Epithelial cell of proximal tubule (primary cell): ENCODE results near the gene ATP11C. TPM values are rescaled to one million over a fixed set of nuclear protein-coding genes. Genes with fewer than 3 reads are reported as not detected.
"Not testable (repeated sequence)": the region's sequence is repeated elsewhere in the genome, so short reads cannot be mapped to it uniquely, and the experiment has no call there.

Source experiments
- DNase-seq: peaks from one replicate; pipeline ENCODE4 v3.0.0-alpha.2; 2011; ENCODE audit warnings: low read depth
- H3K4me3 ChIP-seq: 2 replicates; pipeline ENCODE4 v1.5.1; 2011; ENCODE audit warnings: low read depth, mild to moderate bottlenecking, low read length
- total RNA-seq: library from RNA; depleted of rRNA; stranded (reverse); fragments of >200 nt; gene quantifications from 2 replicates; pipeline ENCODE4 v1.2.3, GENCODE V29; 2015
- TF ChIP-seq, protein P1 (sequence below): conservative IDR thresholded peaks from 2 replicates; pipeline ENCODE4 v1.5.1; 2012; ENCODE audit warnings: low read depth, mild to moderate bottlenecking, low read length

Gene ATP11C
- total RNA-seq, 1 donor from 2014 or later = 19.4 TPM

DNA sequence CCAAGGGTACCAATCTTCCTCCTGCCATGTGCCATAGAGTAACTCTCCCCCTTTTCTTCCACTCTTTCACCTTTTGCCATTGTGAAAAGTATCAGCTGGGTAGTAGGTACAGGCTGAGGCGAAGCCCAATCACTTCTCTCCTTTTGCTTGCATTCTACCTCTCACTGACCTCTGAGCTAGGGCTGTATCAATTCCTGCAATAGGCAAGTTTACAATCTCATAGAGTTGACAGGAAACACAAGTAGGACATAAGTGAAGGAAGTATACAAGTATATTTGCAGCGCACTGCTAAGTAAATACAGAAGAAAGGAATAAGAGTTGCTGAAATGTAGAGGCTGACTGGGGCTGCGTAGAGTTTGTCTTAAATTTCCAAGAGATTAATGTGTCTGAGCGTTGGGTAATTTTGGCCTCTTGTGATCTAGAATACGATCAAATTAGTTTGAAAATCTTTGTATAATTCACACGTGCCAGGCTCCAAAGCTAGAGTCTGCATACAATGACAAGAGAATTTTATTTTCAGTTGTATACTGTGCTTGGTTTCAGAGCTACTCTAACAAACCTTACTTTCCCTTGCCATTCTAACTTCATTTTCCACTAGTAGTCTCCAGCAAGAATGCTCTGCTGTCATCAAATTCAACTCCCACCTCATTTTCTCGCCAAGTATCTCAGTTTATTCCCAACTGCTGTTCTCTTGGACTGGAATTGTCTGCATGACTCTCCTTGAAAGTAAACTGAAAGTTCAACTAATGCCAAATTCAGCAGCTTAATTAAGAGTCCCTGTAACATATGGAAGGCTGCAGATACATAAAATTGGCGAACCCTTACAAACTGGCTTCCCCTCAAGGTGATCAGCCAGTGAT lies 90.3 kb downstream of the ATP11C start:
- no peak for DNase-seq
- TF ChIP-seq, protein P1, sequence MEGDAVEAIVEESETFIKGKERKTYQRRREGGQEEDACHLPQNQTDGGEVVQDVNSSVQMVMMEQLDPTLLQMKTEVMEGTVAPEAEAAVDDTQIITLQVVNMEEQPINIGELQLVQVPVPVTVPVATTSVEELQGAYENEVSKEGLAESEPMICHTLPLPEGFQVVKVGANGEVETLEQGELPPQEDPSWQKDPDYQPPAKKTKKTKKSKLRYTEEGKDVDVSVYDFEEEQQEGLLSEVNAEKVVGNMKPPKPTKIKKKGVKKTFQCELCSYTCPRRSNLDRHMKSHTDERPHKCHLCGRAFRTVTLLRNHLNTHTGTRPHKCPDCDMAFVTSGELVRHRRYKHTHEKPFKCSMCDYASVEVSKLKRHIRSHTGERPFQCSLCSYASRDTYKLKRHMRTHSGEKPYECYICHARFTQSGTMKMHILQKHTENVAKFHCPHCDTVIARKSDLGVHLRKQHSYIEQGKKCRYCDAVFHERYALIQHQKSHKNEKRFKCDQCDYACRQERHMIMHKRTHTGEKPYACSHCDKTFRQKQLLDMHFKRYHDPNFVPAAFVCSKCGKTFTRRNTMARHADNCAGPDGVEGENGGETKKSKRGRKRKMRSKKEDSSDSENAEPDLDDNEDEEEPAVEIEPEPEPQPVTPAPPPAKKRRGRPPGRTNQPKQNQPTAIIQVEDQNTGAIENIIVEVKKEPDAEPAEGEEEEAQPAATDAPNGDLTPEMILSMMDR = no peak
- no peak overlapping the region for H3K4me3 ChIP-seq

DNA sequence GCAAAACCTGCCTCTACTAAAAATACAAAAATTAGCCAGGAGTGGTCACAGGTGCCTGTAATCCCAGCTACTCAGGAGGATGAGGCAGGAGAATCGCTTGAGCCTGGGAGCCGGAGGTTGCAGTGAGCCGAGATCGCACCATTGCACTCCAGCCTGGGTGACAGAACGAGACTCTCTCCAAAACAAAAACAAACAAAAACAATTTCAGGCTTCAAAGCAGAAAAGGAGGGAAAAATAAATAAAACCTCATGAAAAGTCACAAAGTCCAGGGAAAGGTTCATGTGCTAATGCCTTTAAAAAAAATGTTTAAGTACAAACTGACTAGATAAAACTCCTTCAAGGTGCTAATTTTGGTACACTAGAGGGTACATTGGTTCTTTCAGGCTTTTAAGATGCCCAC lies 96.5 kb downstream of the ATP11C start:
- H3K4me3 ChIP-seq, DNase-seq: not testable (repeated sequence)

DNA sequence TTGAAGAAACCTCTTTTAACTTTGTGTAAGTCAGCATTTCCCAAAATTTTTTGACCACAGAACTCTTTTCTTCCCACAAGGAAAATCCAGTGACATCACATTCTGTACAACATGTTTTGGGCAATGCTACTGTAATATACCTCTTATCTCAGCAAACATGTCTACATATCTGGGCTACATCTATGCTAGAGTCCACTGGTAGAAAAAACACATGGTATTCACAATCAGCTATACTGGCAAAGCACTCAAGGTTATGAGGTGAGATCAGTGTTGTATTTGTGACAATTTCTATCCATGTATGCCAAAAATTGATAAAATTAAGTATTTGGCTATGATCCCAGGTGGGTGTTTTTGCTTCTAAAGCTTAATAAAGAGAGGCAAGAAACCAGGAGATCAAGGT lies 98.0 kb downstream of the ATP11C start:
- TF ChIP-seq, protein P1 = no peak
- DNase-seq = no peak
- H3K4me3 ChIP-seq = no peak overlapping the region

DNA sequence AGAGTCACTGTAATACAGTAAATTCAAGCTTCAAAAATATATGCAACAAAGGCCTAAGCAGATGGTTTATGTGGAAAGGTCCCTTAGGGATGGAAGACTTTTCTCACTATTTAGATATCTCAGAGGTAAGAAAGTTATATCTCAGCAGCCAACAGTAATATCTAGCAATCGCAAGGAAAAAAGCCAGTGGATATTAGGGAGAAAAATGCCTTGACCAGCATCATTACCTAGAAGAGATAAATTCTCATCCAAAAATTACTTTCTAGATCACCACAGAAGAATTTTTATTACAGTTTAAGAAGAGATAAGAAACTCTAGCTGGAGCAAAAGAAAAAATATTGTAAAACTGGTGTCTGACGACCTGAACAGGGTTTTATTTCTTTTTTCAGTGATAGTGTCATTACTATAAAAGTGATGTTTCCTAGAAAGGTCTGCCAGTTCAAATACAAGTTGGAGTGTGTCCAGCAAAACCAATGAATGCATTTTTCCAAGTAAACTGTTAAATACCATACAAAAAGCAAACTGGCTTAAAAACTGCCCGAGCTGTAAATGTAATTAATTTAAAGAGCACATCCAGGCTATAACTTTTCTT lies 100.0 kb downstream of the ATP11C start:
- DNase-seq = no peak
- no peak overlapping the region for H3K4me3 ChIP-seq
- TF ChIP-seq, protein P1 = no peak

DNA sequence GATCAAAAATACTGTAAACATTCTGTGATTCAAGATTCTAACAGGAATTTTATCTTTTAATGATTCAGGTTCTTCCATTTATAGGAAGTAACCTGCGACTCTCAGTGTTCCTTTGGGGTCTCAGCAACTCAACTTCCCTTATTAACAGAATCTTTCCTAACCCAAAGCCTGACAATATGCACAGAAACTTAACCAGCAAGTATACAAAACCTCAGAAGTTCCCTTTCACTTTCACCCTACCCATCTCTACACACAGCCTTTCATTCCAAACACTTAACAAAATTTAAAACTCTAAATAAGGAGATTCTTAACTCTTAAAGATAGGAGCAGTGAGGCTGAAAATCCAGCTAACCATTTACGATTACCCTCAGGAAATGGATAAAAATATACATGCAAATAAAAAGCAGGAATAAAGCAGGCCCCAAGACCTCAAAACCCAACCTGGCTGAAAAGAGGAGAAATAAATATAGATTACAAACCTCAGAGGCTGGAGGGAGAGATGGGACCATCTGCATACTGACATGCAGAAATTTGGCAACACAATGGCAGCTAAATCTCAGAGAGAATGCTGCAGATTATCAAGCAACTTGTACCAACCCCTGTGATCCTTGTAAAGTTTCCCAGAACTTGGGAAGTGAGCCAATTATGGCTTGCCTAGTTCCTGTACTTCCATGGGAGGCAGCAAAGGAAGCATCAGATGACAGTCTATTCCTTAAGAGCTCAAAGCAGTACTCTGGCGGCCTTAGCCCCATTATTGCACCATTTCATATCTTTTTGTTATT lies 101.0 kb downstream of the ATP11C start:
- peak overlapping the region; percentile 26 for H3K4me3 ChIP-seq
- DNase-seq = no peak
- TF ChIP-seq, protein P1 = no peak

DNA sequence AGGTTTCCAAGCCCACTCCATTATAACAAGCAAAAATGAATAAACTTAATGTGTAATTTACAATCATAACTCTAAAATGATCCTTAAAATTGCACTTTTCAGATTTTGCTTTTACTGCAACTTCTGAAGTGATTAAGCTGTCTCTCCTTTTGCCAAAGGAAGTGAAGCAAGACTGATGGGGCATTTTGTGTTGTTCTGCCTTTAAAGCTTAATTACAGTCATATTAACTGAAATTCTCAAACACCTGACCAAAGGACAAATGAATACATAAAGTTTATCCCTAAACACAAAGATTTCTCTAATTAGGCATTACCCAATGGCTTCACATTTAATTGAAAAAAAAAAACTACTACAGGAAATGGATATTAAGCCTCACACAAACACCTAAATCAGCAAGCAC lies 101.8 kb downstream of the ATP11C start:
- TF ChIP-seq, protein P1 = no peak
- H3K4me3 ChIP-seq = no peak overlapping the region
- DNase-seq = no peak

DNA sequence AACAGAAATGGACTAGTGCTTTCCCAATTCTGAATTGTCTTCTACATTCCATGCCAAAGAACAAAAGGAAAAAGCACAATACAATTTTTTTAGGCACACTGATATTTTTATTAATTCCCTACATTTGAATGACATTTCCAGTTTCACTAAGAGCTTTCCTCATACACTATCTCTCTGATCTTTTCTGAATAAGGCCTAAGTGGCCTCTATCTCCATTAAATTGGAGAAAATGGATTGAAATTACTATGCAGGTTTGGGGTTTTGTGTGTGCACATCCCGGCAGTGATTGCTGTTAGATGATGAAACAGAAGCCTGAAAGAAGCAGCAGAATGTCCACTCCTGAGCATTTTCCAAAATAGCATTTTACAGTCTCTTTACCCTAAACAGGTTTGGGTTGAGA lies 104.0 kb downstream of the ATP11C start:
- DNase-seq = no peak
- no peak overlapping the region for H3K4me3 ChIP-seq
- TF ChIP-seq, protein P1 = no peak
